ENCODE results near the gene NXPH3.

NXPH3 gene

GRCh38 chr17:49583889-49584288 is 8.2 kb downstream of the NXPH3 start:
- no peaks in the 10 kb centered on the region for H4K20me1 ChIP-seq (ENCODE audit: insufficient read depth, low read length)
- H3K9me2 ChIP-seq (replicated peaks; ENCODE audit: insufficient read depth, low read length): no peaks in the 10 kb centered on the region
- H3K4me3 ChIP-seq (ENCODE audit: low read length): no peak overlapping the region
- H3K27me3 ChIP-seq (replicated peaks; ENCODE audit: insufficient read depth, low read length): no peaks in the 10 kb centered on the region
- no peaks in the 10 kb centered on the region for H3K79me2 ChIP-seq (ENCODE audit: low read length)
- H3K9me3 ChIP-seq (replicated peaks; ENCODE audit: insufficient read depth, low read length): no peaks in the 10 kb centered on the region
- H2AFZ ChIP-seq (ENCODE audit: low read length): no peak overlapping the region
- no peaks in the 10 kb centered on the region for H3K36me3 ChIP-seq (replicated peaks; ENCODE audit: insufficient read depth, low read length)
- TF ChIP-seq EZH2 (optimal IDR thresholded peaks at IDR 0.05; ENCODE audit: low read depth, low read length): no peak
- no peak for TF ChIP-seq CTCF (IDR thresholded peaks at IDR 0.05; ENCODE audit: low read length)
- no peak for TF ChIP-seq EZH2phosphoT487 (IDR thresholded peaks at IDR 0.05; ENCODE audit: low read length)
- no peak overlapping the region for H3K4me2 ChIP-seq (ENCODE audit: low read depth, low read length)
- no peaks in the 10 kb centered on the region for H3K4me1 ChIP-seq (ENCODE audit: low read length)
- H3F3A ChIP-seq (ENCODE audit: insufficient read depth, low read length): no peaks in the 10 kb centered on the region; the same call in 1 of the 2 replicates
- DNase-seq: no peak
- H3K27ac ChIP-seq (ENCODE audit: low read length): no peak overlapping the region
- no peak overlapping the region for H3K9ac ChIP-seq (ENCODE audit: low read length)

- no peaks in the 10 kb centered on the region for H3K27me3 ChIP-seq (replicated peaks; ENCODE audit: insufficient read depth, low read length)
- H3F3A ChIP-seq (ENCODE audit: insufficient read depth, low read length): no peaks in the 10 kb centered on the region; the same call in 1 of the 2 replicates
- no peaks in the 10 kb centered on the region for H3K4me1 ChIP-seq (ENCODE audit: low read length)
- H3K27ac ChIP-seq (ENCODE audit: low read length): no peak overlapping the region
- no peak overlapping the region for H2AFZ ChIP-seq (ENCODE audit: low read length)
- H3K4me3 ChIP-seq (ENCODE audit: low read length): no peak overlapping the region
- no peak for TF ChIP-seq CTCF (IDR thresholded peaks at IDR 0.05; ENCODE audit: low read length)
- TF ChIP-seq EZH2 (optimal IDR thresholded peaks at IDR 0.05; ENCODE audit: low read depth, low read length): no peak
- TF ChIP-seq EZH2phosphoT487 (IDR thresholded peaks at IDR 0.05; ENCODE audit: low read length): no peak
- H3K9me2 ChIP-seq (replicated peaks; ENCODE audit: insufficient read depth, low read length): no peaks in the 10 kb centered on the region
- DNase-seq: no peak
- H3K9me3 ChIP-seq (replicated peaks; ENCODE audit: insufficient read depth, low read length): no peaks in the 10 kb centered on the region
- no peaks in the 10 kb centered on the region for H3K79me2 ChIP-seq (ENCODE audit: low read length)
- H3K4me2 ChIP-seq (ENCODE audit: low read depth, low read length): no peak overlapping the region
- H3K9ac ChIP-seq (ENCODE audit: low read length): no peak overlapping the region
- no peaks in the 10 kb centered on the region for H3K36me3 ChIP-seq (replicated peaks; ENCODE audit: insufficient read depth, low read length)
- H4K20me1 ChIP-seq (ENCODE audit: insufficient read depth, low read length): no peaks in the 10 kb centered on the region
Observed at GRCh38 chr17:49585422-49586027, 9.9 kb downstream of the NXPH3 start.

- no peaks in the 10 kb centered on the region for H3K4me1 ChIP-seq (ENCODE audit: low read length)
- TF ChIP-seq EZH2phosphoT487 (IDR thresholded peaks at IDR 0.05; ENCODE audit: low read length) (no peak), EZH2 (optimal IDR thresholded peaks at IDR 0.05; ENCODE audit: low read depth, low read length) (no peak), CTCF (IDR thresholded peaks at IDR 0.05; ENCODE audit: low read length) (no peak)
- H3K9me2 ChIP-seq (replicated peaks; ENCODE audit: insufficient read depth, low read length): no peaks in the 10 kb centered on the region
- DNase-seq: no peak
- no peak overlapping the region for H3K4me2 ChIP-seq (ENCODE audit: low read depth, low read length)
- no peaks in the 10 kb centered on the region for H3F3A ChIP-seq (ENCODE audit: insufficient read depth, low read length)
- no peak overlapping the region for H3K27ac ChIP-seq (ENCODE audit: low read length)
- H3K27me3 ChIP-seq (replicated peaks; ENCODE audit: insufficient read depth, low read length): no peaks in the 10 kb centered on the region
- no peaks in the 10 kb centered on the region for H4K20me1 ChIP-seq (ENCODE audit: insufficient read depth, low read length)
- no peaks in the 10 kb centered on the region for H3K79me2 ChIP-seq (ENCODE audit: low read length)
- no peaks in the 10 kb centered on the region for H3K9me3 ChIP-seq (replicated peaks; ENCODE audit: insufficient read depth, low read length)
- no peaks in the 10 kb centered on the region for H3K36me3 ChIP-seq (replicated peaks; ENCODE audit: insufficient read depth, low read length)
- H3K4me3 ChIP-seq (ENCODE audit: low read length): no peak overlapping the region
- no peak overlapping the region for H3K9ac ChIP-seq (ENCODE audit: low read length)
- H2AFZ ChIP-seq (ENCODE audit: low read length): no peak overlapping the region
Observed at GRCh38 chr17:49587366-49588073, 11.8 kb downstream of the NXPH3 start.
